GM23248 (cell line): Measurements from ENCODE around the gene ITGA11.

Experiments
- EZH2 ChIP-seq: fragments of 200-600 bp; sonication (generic); IDR thresholded peaks from 2 replicates; pipeline ENCODE4 v1.6.1; 2018; ENCODE audit warnings: antibody characterized with exemption, mild to moderate bottlenecking; ENCODE audit not compliant: insufficient read depth, poor library complexity, severe bottlenecking
- EZH2phosphoT487 ChIP-seq: fragments of 200-600 bp; sonication (generic); IDR thresholded peaks from 2 replicates; pipeline ENCODE4 v1.6.1; 2018; ENCODE audit warnings: antibody characterized with exemption, moderate library complexity, mild to moderate bottlenecking, low read depth; ENCODE audit not compliant: insufficient read depth

DNA sequence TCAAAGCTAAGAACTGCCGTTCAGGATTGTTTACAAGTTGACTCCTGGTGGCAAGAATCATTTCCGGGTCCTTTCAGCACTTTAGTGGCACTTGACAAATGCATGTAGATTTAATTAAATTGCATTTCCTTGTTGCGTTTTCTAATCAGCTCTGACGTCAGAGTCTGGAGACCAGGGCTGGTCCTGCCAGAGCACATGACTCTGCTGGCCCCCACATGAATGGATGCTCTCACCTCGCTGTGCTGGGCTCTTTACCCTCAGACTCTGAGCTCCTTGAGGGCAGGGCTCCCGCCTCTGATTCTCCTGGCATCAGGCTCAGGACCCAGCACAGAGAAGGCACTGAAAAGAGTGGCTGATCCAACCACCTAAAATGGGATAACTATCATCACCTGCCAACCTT lies 85.0 kb downstream of the ITGA11 start:
- TF ChIP-seq EZH2phosphoT487 = no peak
- TF ChIP-seq EZH2 = no peak
